NCI-H2196 treated with DMSO at 0.1 percent for 48 hours (cell line): ENCODE measurements around the gene HOXB4.

Experiments used
- DNase-seq: peaks from one replicate; lab custom pipeline; 2025; ENCODE audit not compliant: unreplicated experiment; lab: John Stamatoyannopoulos, UW

Gene HOXB4

GRCh38 chr17:48575066-48575582 lies 3.0 kb downstream of the HOXB4 start:
- no peak for DNase-seq

- DNase-seq: no peak
Measured at GRCh38 chr17:48574505-48575065, 3.6 kb downstream of the HOXB4 start.

- DNase-seq: no peak
Measured at GRCh38 chr17:48571826-48572417, 6.2 kb downstream of the HOXB4 start.

- no peak for DNase-seq
Measured at GRCh38 chr17:48571024-48571818, 6.9 kb downstream of the HOXB4 start.

- no peak for DNase-seq
Measured at GRCh38 chr17:48570325-48571023, 7.7 kb downstream of the HOXB4 start.

- DNase-seq: no peak
Measured at GRCh38 chr17:48569674-48570324, 8.4 kb downstream of the HOXB4 start.

GRCh38 chr17:48569240-48569582 lies 8.9 kb downstream of the HOXB4 start:
- no peak for DNase-seq

GRCh38 chr17:48568499-48569239 lies 9.5 kb downstream of the HOXB4 start:
- DNase-seq: no peak

GRCh38 chr17:48567646-48568354 lies 10.3 kb downstream of the HOXB4 start:
- DNase-seq: no peak

- no peak for DNase-seq
Measured at GRCh38 chr17:48567209-48567608, 10.9 kb downstream of the HOXB4 start.

GRCh38 chr17:48566717-48567116 lies 11.4 kb downstream of the HOXB4 start:
- no peak for DNase-seq

GRCh38 chr17:48565925-48566710 lies 12.0 kb downstream of the HOXB4 start:
- no peak for DNase-seq

GRCh38 chr17:48565022-48565554 lies 13.1 kb downstream of the HOXB4 start:
- DNase-seq: no peak

GRCh38 chr17:48564188-48565021 lies 13.7 kb downstream of the HOXB4 start:
- DNase-seq: no peak

- DNase-seq: no peak
Measured at GRCh38 chr17:48563867-48564187, 14.3 kb downstream of the HOXB4 start.

- no peak for DNase-seq
Measured at GRCh38 chr17:48563385-48563838, 14.7 kb downstream of the HOXB4 start.

GRCh38 chr17:48562934-48563333 lies 15.2 kb downstream of the HOXB4 start:
- no peak for DNase-seq
